H9 (cell line): ENCODE data around the gene PRODH2. TPM values are rescaled to one million over a fixed set of nuclear protein-coding genes. Genes with fewer than 3 reads are reported as not detected.

ENCODE experiments used
- DNase-seq: peaks from one replicate; pipeline ENCODE4 v3.0.0-alpha.2; 2017
- H2AFZ ChIP-seq: one replicate; pipeline ENCODE4 v1.6.1; 2013; ENCODE audit warnings: mild to moderate bottlenecking, low read length, control low read depth, moderate library complexity
- H2AK5ac ChIP-seq: 2 replicates; pipeline ENCODE4 v1.6.1; 2013; ENCODE audit warnings: low read length, control low read depth, mixed read lengths; ENCODE audit not compliant: insufficient read length
- H2BK120ac ChIP-seq: one replicate; pipeline ENCODE4 v1.6.1; 2013; ENCODE audit warnings: low read depth, mild to moderate bottlenecking, low read length, control low read depth, inconsistent platforms; ENCODE audit not compliant: poor library complexity, severe bottlenecking
- H2BK12ac ChIP-seq: 2 replicates; pipeline ENCODE4 v1.6.1; 2013; ENCODE audit warnings: low read length, control low read depth, mixed read lengths, low read depth; ENCODE audit not compliant: insufficient read length
- H2BK15ac ChIP-seq: 2 replicates; pipeline ENCODE4 v1.6.1; 2013; ENCODE audit warnings: low read depth, low read length, control low read depth
- H2BK20ac ChIP-seq: one replicate; pipeline ENCODE4 v1.6.1; 2013; ENCODE audit warnings: low read depth, mild to moderate bottlenecking, low read length, control low read depth, inconsistent platforms; ENCODE audit not compliant: poor library complexity, severe bottlenecking
- H2BK5ac ChIP-seq: 2 replicates; pipeline ENCODE4 v1.6.1; 2013; ENCODE audit warnings: low read length, control low read depth, mixed read lengths; ENCODE audit not compliant: insufficient read length
- H3K14ac ChIP-seq: 2 replicates; pipeline ENCODE4 v1.6.1; 2013; ENCODE audit warnings: low read length, control low read depth; ENCODE audit not compliant: insufficient read depth
- H3K18ac ChIP-seq: 2 replicates; pipeline ENCODE4 v1.6.1; 2013; ENCODE audit warnings: low read depth, mild to moderate bottlenecking, mixed read lengths, low read length, control low read depth; ENCODE audit not compliant: insufficient read length
- H3K23ac ChIP-seq: 2 replicates; pipeline ENCODE4 v1.6.1; 2013; ENCODE audit warnings: low read length, control low read depth, mixed read lengths, low read depth; ENCODE audit not compliant: insufficient read length
- H3K23me2 ChIP-seq: 2 replicates; pipeline ENCODE4 v1.6.1; 2013; ENCODE audit warnings: low read depth, mild to moderate bottlenecking, mixed read lengths, low read length, control low read depth; ENCODE audit not compliant: insufficient read length, poor library complexity, severe bottlenecking
- H3K27ac ChIP-seq: 2 replicates; pipeline ENCODE4 v1.5.1; 2013; ENCODE audit warnings: low read length, control low read depth, mixed read lengths, low read depth; ENCODE audit not compliant: insufficient read length
- H3K27me3 ChIP-seq: 2 replicates; pipeline ENCODE4 v1.6.1; 2013; ENCODE audit warnings: low read length, control low read depth, inconsistent platforms; ENCODE audit not compliant: insufficient read depth
- H3K4ac ChIP-seq: 2 replicates; pipeline ENCODE4 v1.6.1; 2013; ENCODE audit warnings: low read depth, mild to moderate bottlenecking, control low read depth, inconsistent platforms, low read length, moderate library complexity
- H3K4me1 ChIP-seq: 2 replicates; pipeline ENCODE4 v1.6.1; 2013; ENCODE audit warnings: low read length, control low read depth, inconsistent platforms; ENCODE audit not compliant: insufficient read depth
- H3K4me2 ChIP-seq: 2 replicates; pipeline ENCODE4 v1.6.1; 2013; ENCODE audit warnings: low read length, control low read depth, mixed read lengths; ENCODE audit not compliant: insufficient read length, insufficient read depth
- H3K56ac ChIP-seq: 2 replicates; pipeline ENCODE4 v1.6.1; 2013; ENCODE audit warnings: low read depth, mild to moderate bottlenecking, mixed read lengths, low read length, control low read depth; ENCODE audit not compliant: insufficient read length
- H3K79me1 ChIP-seq: 2 replicates; pipeline ENCODE4 v1.6.1; 2013; ENCODE audit warnings: low read depth, mild to moderate bottlenecking, moderate library complexity, low read length, control low read depth, inconsistent platforms; ENCODE audit not compliant: insufficient read depth, poor library complexity, severe bottlenecking
- H3K79me2 ChIP-seq: 2 replicates; pipeline ENCODE4 v1.6.1; 2013; ENCODE audit warnings: low read length, control low read depth, inconsistent platforms; ENCODE audit not compliant: insufficient read depth
- H3K9ac ChIP-seq: 2 replicates; pipeline ENCODE4 v1.6.1; 2013; ENCODE audit warnings: low read length, control low read depth, mixed read lengths; ENCODE audit not compliant: insufficient read length; ENCODE audit errors: extremely low read depth
- H3K9me3 ChIP-seq: one replicate; pipeline ENCODE4 v1.6.1; 2013; ENCODE audit warnings: low read depth, low read length, inconsistent platforms; ENCODE audit not compliant: control insufficient read depth
- H3T11ph ChIP-seq: one replicate; pipeline ENCODE4 v1.6.1; 2013; ENCODE audit warnings: mild to moderate bottlenecking, low read length, control low read depth, inconsistent platforms
- H4K20me1 ChIP-seq: one replicate; pipeline ENCODE4 v1.6.1; 2013; ENCODE audit not compliant: control insufficient read depth, insufficient read length, insufficient read depth
- H4K5ac ChIP-seq: 2 replicates; pipeline ENCODE4 v1.6.1; 2013; ENCODE audit warnings: low read depth, mild to moderate bottlenecking, mixed read lengths, low read length, control low read depth; ENCODE audit not compliant: insufficient read length
- H4K8ac ChIP-seq: replicated peaks from 2 replicates; pipeline ENCODE4 v1.6.1; 2013; ENCODE audit warnings: low read length, control low read depth, mixed read lengths, low read depth; ENCODE audit not compliant: insufficient read length
- H4K91ac ChIP-seq: 2 replicates; pipeline ENCODE4 v1.6.1; 2013; ENCODE audit warnings: low read depth, mild to moderate bottlenecking, moderate library complexity, mixed read lengths, low read length, control low read depth; ENCODE audit not compliant: insufficient read length
- H3K27ac Mint-ChIP-seq, 3 experiments: 2 replicates in 2 of 3; 3 replicates in 1 of 3; pipeline ENCODE4 v1.8.0; 2020 to 2021; ENCODE audit warnings: mixed read lengths in 3 of 3, mild to moderate bottlenecking in 1 of 3, moderate library complexity in 1 of 3
- H3K27me3 Mint-ChIP-seq: 2 replicates; pipeline ENCODE4 v1.8.0; 2021; ENCODE audit warnings: low read depth, mild to moderate bottlenecking, moderate library complexity, mixed read lengths
- H3K36me3 Mint-ChIP-seq, 3 experiments: 2 replicates in 2 of 3; 3 replicates in 1 of 3; pipeline ENCODE4 v1.8.0; 2020 to 2021; ENCODE audit warnings: low read depth in 3 of 3, mixed read lengths in 3 of 3; ENCODE audit not compliant: insufficient read depth in 1 of 3
- H3K4me1 Mint-ChIP-seq, 2 experiments: 2 replicates each; pipeline ENCODE4 v1.8.0; 2020; ENCODE audit warnings: mixed read lengths in 2 of 2
- H3K4me3 Mint-ChIP-seq, 2 experiments: 2 replicates in 1 of 2; 3 replicates in 1 of 2; pipeline ENCODE4 v1.8.0; 2020 to 2021; ENCODE audit warnings: mild to moderate bottlenecking in 2 of 2, mixed read lengths in 2 of 2, moderate library complexity in 1 of 2
- H3K9me3 Mint-ChIP-seq, 2 experiments: 2 replicates in 1 of 2; 3 replicates in 1 of 2; pipeline ENCODE4 v1.8.0; 2020; ENCODE audit warnings: mild to moderate bottlenecking in 2 of 2, mixed read lengths in 2 of 2, moderate library complexity in 1 of 2
- WGBS: extraction: QIAGEN DNeasy Blood & Tissue Kit; methylation state at CpG from one replicate; pipeline ENCODE4 v1.1.7; 2013; ENCODE audit warnings: missing lambda C conversion rate, low lambda C conversion rate, mixed read lengths; ENCODE audit not compliant: insufficient read length; ENCODE audit errors: extremely low coverage; 5-methylcytosine and 5-hydroxymethylcytosine counted together
- total RNA-seq: library from RNA; stranded (reverse); gene quantifications from 2 replicates; pipeline ENCODE4 v1.2.1, GENCODE V29; 2021
- TF ChIP-seq, protein P1 (sequence below): fragments of 200-600 bp; sonication (generic); conservative IDR thresholded peaks from 3 replicates; pipeline ENCODE4 v1.8.0; 2021; ENCODE audit warnings: antibody characterized with exemption, mild to moderate bottlenecking

PRODH2 gene
- total RNA-seq, 1 experiment from 2014 or later: not detected

DNA sequence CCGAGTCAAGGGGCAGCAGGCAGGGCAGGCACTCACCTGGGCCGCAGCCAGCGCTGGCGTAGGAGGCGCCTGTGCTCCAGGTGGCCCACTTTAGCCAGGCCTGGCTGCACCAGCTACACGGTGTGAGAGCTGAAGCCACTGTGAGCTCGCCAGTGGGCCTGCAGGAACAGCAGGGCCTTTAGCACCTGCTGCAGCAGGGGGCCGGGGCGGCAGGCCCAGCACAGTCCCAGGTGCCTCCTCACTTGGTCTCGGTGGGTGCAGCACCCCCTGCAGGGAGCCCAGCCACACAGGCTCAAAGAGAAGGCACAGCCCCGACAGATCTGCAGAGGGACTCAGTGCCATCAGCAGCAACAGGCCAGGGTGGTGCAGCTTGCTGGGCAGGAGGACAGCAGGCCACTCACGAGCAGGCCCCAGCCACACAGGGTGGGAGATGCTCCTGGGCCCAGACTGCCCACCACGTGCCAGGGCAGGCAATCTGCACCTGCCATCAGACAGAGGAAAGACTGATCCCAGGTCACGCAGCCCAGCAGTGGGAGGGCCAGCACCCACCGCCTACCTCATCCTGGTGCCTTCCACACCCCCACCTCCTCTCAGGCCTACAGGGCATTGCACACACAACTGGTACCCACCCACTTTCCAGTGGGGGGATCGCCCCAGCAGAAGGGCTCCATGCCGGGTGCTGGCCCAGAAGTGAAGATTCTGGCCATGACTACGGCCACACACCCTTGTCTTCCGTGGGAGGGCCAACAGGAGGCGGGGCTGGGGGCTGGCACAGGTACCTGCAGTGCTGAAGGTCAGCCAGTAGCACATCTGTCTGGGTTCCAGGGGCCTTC, 21.4 kb downstream of the PRODH2 start:
- no peak for DNase-seq
- H3K4ac ChIP-seq: no peak overlapping the region
- Mint-ChIP-seq H3K9me3 (no peaks in the 10 kb centered on the region), H3K4me1 (peaks cover 3 to 8% of the 10 kb centered on the region in 2 experiments; a peak in 3 of 4 replicates), H3K27ac (peak overlapping the region in 1 of 3 experiments; percentile 52; a peak in 1 of 7 replicates), H3K27me3 (peaks cover 16% of the 10 kb centered on the region), H3K4me3 (no peak overlapping the region), H3K36me3 (no peaks in the 10 kb centered on the region; a peak in 1 of 7 replicates)
- H3T11ph ChIP-seq: no peak overlapping the region
- H2BK20ac ChIP-seq: no peak overlapping the region
- no peak overlapping the region for H2BK15ac ChIP-seq
- WGBS: no CpG with 5 or more reads among the region's 20 CpGs
- no peak overlapping the region for H3K4me2 ChIP-seq
- no peak overlapping the region for H3K9ac ChIP-seq
- TF ChIP-seq, protein P1, sequence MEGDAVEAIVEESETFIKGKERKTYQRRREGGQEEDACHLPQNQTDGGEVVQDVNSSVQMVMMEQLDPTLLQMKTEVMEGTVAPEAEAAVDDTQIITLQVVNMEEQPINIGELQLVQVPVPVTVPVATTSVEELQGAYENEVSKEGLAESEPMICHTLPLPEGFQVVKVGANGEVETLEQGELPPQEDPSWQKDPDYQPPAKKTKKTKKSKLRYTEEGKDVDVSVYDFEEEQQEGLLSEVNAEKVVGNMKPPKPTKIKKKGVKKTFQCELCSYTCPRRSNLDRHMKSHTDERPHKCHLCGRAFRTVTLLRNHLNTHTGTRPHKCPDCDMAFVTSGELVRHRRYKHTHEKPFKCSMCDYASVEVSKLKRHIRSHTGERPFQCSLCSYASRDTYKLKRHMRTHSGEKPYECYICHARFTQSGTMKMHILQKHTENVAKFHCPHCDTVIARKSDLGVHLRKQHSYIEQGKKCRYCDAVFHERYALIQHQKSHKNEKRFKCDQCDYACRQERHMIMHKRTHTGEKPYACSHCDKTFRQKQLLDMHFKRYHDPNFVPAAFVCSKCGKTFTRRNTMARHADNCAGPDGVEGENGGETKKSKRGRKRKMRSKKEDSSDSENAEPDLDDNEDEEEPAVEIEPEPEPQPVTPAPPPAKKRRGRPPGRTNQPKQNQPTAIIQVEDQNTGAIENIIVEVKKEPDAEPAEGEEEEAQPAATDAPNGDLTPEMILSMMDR: peak; percentile 20; the same call in 1 of the 3 replicates
- H3K79me2 ChIP-seq: no peaks in the 10 kb centered on the region
- no peak overlapping the region for H3K23ac ChIP-seq
- no peaks in the 10 kb centered on the region for H3K9me3 ChIP-seq
- no peaks in the 10 kb centered on the region for H3K4me1 ChIP-seq
- peaks cover 3% of the 10 kb centered on the region for H4K20me1 ChIP-seq
- H2BK120ac ChIP-seq: no peak overlapping the region
- no peak overlapping the region for H4K5ac ChIP-seq
- no peak overlapping the region for H3K18ac ChIP-seq
- no peak overlapping the region for H3K27ac ChIP-seq
- no peak overlapping the region for H2AK5ac ChIP-seq
- no peak overlapping the region for H3K56ac ChIP-seq
- no peak overlapping the region for H2BK12ac ChIP-seq
- H3K79me1 ChIP-seq: no peaks in the 10 kb centered on the region
- H4K91ac ChIP-seq: no peak overlapping the region
- H4K8ac ChIP-seq: no peak overlapping the region
- no peak overlapping the region for H3K14ac ChIP-seq
- H2AFZ ChIP-seq: no peak overlapping the region
- no peak overlapping the region for H2BK5ac ChIP-seq
- no peaks in the 10 kb centered on the region for H3K23me2 ChIP-seq
- H3K27me3 ChIP-seq: no peaks in the 10 kb centered on the region; the same call in 1 of the 2 replicates
